Measurements from ENCODE around the gene NUP160. TPM values are rescaled to one million over a fixed set of nuclear protein-coding genes. Genes with fewer than 3 reads are reported as not detected.
"Not testable (repeated sequence)": the region's sequence is repeated elsewhere in the genome, so short reads cannot be mapped to it uniquely, and the experiment has no call there.

Gene NUP160
- 10 to 100 TPM; 22.0 to 42.7 (median 33.7) TPM for polyA plus RNA-seq (ENCODE audit: insufficient read length in 10 of 10)
- long read RNA-seq, donor 1, full-length matches to known transcripts: 2 of 2 reads
- long read RNA-seq, donor 1, partial matches to known transcripts: 0 of 2 reads
- long read RNA-seq, donor 1, other reads (novel, unspliced or antisense): 0 of 2 reads
- long read RNA-seq, donor 2, full-length matches to known transcripts: 1 of 1 reads
- long read RNA-seq, donor 2, partial matches to known transcripts: 0 of 1 reads
- long read RNA-seq, donor 2, other reads (novel, unspliced or antisense): 0 of 1 reads
- long read RNA-seq, donor 3: 0 reads
- long read RNA-seq, donor 4: 0 reads
- long read RNA-seq, donor 5, full-length matches to known transcripts: 3 of 3 reads
- long read RNA-seq, donor 5, partial matches to known transcripts: 0 of 3 reads
- long read RNA-seq, donor 5, other reads (novel, unspliced or antisense): 0 of 3 reads
- long read RNA-seq, donor 6, full-length matches to known transcripts: 2 of 2 reads
- long read RNA-seq, donor 6, partial matches to known transcripts: 0 of 2 reads
- long read RNA-seq, donor 6, other reads (novel, unspliced or antisense): 0 of 2 reads
- long read RNA-seq, donor 7, full-length matches to known transcripts: 2 of 2 reads
- long read RNA-seq, donor 7, partial matches to known transcripts: 0 of 2 reads
- long read RNA-seq, donor 7, other reads (novel, unspliced or antisense): 0 of 2 reads
- long read RNA-seq, donor 8, full-length matches to known transcripts: 1 of 6 reads
- long read RNA-seq, donor 8, partial matches to known transcripts: 5 of 6 reads
- long read RNA-seq, donor 8, other reads (novel, unspliced or antisense): 0 of 6 reads
- long read RNA-seq, donor 9: 0 reads

GRCh38 chr11:47847892-47848699 is at the start of gene NUP160:
NUP160 (minus strand) TSS chr11:47848350; CDS start chr11:47848318, 32 bp downstream.
- DNase-seq: peak; percentile 62 to 96 (median 89)

DNA sequence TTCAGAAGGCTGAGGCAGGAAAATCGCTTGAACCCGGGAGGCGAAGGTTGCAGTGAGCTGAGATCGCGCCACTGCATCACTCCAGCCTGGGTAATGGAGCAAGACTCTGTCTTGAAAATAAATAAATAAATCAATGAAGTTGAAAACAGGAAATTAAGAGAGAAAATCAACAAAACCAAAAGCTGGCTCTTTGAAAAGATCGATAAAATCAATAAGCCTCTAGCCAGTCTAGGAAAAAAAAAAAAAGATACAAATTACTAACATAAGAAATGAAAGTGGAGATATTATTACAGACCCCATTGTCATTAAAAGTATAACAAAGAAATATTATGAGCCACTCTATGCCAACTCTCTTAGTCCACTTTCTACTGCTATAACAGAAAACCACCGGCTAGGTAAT is 48.0 kb upstream of the NUP160 start:
- no peak for DNase-seq

GRCh38 chr11:47895035-47895434 is 46.9 kb upstream of the NUP160 start:
- DNase-seq: no peak

DNA sequence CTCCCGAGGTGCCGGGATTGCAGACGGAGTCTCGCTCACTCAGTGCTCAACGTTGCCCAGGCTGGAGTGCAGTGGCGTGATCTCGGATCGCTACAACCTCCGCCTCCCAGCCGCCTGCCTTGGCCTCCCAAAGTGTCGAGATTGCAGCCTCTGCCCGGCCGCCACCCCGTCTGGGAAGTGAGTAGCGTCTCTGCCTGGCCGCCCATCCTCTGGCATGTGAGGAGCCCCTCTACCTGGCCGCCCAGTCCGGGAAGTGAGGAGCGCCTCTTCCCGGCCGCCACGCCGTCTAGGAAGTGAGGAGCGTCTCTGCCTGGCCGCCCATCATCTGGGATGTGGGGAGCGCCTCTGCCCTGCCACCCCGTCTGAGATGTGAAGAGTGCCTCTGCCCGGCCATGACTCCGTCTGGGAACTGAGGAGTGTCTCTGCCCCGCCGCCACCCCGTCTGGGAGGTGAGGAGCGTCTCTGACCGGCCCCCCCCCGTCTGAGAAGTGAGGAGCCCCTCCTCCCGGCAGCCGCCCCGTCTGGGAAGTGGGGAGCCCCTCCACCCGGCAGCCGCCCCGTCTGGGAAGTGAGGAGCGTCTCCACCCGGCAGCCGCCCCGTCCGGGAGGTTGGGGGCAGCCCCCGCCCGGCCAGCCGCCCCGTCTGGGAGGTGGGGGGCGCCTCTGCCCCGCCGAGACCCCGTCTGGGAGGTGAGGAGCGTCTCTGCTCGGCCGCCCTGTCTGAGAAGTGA is 44.6 kb upstream of the NUP160 start:
- DNase-seq: not testable (repeated sequence)

DNA sequence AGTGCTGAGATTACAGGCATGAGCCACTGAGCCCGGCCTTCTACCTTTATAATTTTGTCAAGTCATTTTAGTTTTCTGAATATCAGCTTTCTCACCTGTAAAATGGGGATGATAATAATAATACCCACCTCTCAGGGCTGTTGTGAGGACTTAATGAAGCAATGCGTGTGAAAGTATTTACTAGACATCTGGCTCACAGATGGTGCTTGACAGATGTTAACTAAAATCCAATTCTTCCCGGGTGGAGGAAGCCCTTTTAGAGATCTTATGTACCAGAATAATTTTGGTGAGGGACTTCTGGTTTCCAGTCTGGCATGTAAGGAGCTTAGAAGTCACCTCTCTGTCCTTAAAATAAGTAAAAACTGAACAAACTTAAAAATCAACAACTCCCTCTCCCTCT is 43.7 kb upstream of the NUP160 start:
- no peak for DNase-seq

DNA sequence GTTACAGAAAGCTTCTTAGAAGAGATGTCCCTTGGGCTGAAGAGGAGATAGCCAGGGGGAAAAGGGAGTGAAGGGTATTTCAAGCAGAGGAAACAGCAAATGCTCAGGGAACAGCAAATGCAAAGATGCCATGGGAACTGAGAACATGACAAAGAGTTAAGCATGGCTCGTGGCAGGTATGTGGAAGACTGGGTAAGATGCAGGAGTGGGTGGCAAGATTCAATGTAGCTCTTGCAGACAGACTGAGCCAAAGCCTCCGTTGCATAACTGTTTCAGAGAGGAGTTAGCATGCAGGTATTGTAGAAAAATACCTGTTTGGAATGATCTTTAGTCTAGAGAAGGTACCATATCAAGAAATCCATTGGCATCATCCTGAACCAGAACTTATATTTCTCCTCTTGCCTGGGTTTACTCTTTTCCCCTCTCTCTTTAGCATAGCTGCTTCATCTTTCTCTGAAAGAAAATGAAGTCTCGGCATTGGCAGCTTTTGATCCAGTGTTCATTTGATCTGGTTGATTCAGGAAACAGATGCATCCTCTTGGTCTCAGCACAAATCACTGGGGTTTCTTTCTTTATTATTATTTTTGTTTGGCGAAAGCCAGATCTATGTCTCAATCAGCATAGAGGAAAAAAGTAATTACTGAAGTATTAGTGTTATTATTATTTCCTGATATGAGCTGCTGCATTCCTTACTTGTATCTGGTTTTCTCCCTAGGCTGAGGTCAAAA is 41.7 kb upstream of the NUP160 start:
- DNase-seq: peak in 1 of 3 donors; percentile 60

- DNase-seq: no peak
Measured at GRCh38 chr11:47887910-47888569, 39.9 kb upstream of the NUP160 start.

GRCh38 chr11:47886096-47886495 is 37.9 kb upstream of the NUP160 start:
- DNase-seq: peak; percentile 64 to 86 (median 69)

DNA sequence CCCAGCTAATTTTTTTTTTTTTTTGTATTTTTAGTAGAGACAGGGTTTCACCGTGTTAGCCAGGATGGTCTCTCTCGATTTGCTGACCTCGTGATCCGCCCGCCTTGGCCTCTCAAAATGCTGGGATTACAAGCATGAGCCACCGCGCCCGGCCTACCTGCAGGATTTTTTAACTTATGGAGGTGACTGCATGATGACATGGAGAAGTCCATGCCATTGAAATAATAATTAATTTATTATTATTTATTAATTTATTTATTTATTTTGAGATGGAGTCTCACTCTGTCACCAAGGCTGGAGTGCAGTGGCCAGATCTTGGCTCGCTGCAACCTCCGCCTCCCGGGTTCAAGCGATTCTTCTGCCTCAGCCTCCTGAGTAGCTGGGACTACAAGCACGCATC is 34.3 kb upstream of the NUP160 start:
- DNase-seq: not testable (repeated sequence)

DNA sequence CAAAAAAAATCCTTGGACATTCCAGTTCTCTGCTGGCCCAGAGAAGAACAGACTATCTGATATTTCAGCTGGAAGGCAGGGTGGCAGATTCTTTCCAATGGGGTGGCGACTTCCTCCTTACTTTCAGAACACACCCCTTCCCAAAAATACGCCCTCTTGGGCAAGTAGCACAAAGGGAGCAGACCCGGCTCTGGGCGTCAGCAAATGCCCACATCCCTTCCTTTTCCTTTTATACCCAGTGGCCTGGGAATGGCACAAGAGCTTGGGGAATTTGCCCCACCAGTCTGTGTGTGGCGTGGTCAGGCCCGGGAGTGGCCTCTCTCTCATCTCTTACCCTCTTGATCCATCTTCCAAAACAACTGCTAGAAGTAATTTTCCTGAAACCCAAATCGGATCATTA is 33.0 kb upstream of the NUP160 start:
- DNase-seq: no peak

DNA sequence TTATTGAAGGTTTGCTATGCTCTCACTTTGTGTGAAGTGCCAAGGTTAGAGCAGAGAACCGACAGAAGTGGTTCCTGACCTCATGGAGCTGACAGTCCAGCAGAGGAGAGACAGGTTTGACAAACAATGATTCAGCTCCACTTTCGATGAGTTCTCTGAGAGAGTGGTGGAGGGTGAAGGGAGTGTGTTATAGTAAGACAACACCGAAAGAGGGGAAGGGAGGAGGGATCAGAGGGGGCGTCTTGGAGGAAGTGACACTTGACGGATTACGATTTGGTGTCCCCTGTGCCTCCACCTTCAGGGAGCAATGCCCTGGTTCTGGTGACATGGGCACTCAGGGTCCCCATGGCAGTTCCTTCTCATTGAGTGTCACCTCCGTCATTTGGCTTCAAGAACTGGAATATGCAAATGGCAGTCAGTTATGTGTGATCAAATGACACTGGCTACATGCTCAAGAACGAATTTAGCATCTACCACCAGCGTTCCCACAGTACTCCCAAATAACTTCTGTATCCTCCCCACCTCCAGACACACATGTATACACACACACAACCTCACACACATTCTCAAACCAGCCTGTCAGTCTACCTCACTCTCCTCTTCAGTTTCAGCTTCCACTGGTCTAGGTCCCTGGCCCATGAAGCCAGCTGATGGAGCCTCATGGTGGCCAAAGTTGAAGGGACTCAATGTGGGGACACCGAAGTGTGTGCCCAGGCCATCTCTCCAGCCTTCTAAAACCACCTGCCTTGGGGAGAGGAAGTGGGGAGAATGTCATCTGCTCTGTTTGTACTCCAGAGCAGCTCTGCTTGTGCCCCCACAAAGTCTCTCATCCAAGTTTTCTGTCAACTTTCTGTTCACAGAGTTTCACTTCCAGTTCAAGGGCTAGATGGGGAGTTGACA is 31.4 kb upstream of the NUP160 start:
- no peak for DNase-seq

- DNase-seq: not testable (repeated sequence)
Measured at GRCh38 chr11:47875858-47876257, 27.7 kb upstream of the NUP160 start.

GRCh38 chr11:47870404-47870803 is 22.3 kb upstream of the NUP160 start:
- no peak for DNase-seq

DNA sequence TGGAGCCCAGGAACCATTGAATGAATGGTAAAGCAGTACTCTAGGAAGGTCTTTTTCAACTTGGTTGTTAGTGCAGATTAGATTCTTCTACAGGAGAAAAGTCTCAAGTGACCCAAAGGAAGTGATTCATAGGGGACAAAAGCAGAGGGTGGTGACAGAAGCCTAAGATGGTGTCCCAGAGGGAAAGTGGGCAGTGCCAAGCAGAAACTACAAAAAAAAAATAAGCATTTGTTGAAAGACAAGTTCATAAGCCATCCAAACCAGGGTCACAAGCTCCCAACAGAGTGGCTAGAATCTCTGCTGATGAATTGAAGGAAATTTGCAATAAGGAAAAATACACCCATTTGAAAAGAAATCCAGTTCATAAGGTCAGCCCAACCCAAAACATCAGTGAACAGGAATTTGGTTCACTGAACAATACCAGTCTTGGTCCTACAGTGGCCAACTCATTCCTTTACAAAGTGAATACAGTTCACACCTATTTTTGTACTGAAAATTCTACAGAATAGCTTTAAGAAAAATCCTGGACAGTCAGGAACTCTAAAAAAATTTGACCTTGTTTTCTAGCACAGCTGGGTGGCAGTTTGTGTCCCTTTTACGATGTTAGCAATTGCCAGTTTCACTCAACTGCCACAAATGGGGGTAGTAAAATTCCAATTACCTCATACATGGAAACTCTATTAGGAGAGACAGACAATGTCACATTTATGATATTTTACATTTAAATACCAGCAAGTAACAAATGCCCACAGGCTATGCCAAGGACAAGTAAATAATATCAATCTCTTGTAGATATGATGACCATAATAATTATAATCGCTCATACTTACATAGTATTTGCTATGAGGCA is 21.6 kb upstream of the NUP160 start:
- DNase-seq: no peak

- DNase-seq: no peak
Measured at GRCh38 chr11:47867823-47868222, 19.7 kb upstream of the NUP160 start.

GRCh38 chr11:47866892-47867291 is 18.7 kb upstream of the NUP160 start:
- not testable (repeated sequence) for DNase-seq

DNA sequence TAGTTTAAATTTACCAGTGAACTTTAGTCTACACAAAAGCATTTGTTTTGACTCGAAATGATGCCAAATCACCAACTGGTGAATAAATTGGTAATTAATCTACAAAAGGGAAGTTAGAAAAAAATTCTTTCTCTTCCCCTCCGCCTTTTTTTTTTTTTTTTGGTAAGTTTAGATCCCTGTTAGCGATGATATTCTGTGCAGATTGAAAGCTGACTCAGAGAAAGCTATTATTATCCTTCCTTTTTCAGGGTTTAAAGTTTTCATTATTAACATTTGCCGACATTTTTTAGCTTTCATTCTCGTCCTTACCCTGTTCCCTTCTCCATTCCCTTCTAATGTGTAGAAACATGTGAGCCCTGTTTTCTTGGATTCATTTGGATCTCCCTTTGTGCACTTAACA is 16.8 kb upstream of the NUP160 start:
- DNase-seq: no peak

DNA sequence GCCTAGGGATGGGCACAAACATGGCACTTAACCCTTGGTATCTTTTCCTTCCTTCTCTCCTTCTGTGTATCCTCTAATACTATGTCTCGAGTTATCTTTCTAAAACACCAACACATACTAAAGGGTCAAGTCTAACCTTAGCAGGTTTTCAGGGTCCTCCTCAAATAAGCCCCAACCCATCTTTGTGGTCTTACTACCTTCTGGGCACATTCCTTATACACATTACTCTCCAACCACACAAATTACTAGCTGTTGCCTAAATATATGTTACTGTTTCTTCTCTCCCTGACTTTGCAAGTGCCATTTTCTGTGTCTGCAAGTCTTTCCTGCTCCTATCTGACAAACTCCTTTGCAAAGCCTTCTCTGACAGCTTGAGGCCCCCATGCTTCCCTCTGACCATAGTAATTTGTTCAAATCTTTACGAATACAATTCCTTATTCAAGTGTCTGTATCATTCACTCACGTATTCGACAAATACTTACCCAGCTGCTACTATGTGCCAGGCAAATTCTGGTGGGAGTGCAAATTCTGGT is 15.8 kb upstream of the NUP160 start:
- no peak for DNase-seq
